Measurements from ENCODE around the gene DUSP16.
"Not testable (repeated sequence)": the region's sequence is repeated elsewhere in the genome, so short reads cannot be mapped to it uniquely, and the experiment has no call there.

The DUSP16 gene

DNA sequence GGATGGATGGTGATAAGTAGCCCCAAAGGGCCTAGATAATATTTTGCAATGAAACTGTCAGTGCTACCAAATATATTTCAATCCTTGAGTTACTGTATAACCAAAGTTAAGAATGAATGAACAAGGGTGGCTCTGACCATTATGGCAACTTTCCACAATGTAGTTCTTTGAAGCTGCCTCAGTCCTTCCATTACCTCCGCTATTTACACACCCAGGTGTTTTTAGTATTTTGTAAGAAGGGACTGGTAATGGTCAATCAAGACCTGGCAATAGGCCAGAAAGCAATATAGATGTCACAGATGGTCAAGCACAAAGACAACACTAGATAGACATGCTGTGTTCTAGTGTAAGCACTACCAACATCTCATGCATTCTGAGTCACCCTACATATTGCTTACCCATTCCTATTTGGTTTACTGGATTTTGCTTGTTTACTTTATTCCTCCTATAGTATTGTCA lies 16.3 kb downstream of the DUSP16 start:
- DNase-seq (ENCODE audit: low spot score), result no peak

DNA sequence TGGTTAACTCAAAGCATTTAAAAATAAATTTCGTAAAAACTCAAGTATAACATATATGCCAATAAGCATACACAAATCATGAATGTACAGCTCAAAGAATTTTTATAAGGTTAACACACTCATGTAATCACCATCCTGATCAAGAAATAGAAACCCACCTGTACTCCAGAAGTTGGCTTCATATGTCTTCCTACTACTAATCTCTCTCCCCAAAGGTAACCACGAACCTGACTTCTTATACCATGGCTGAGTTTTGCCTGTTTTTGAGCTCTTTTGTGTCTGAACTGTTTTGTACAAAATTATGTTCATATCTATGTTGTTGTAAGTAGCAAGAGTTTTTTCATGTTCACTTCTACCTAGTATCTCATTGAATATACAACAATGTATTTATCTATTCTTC lies 18.7 kb downstream of the DUSP16 start:
- no peak for DNase-seq (ENCODE audit: low spot score)

DNA sequence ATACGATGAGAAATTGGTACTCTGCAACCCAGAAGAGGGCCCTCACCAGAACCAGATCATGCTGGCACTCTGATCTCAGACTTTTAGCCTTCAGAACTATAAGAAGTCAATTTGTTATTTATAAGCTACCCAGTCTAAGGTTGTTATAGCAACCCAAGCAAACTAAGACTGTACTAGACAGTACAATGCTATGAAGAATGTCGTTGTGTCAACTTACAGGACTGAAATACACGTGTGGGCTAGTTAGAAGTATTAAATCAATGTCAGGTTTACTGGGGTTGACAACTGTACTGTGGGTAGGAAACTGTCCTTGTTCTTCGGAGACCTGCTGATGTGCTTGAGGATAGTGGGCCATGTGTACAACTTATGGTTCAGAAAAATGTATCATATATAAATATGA lies 19.7 kb downstream of the DUSP16 start:
- no peak for DNase-seq (ENCODE audit: low spot score)

DNA sequence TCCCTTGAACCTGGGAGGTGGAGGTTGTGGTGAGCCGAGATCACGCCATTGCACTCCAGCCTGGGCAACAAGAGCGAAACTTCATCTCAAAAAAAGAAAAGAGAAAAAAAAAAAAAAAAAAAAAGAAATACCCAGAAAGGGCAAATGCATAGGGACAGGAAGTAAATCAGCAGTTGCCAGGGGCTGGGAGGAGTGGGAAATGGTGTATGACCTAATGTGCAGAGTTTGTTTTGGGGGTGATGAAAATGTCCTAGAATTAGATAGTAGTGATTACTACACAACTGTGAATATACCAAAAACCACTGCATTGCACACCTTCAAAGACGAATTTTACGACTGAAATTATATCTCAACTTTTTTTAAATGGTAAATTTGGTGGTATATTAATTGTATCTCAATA lies 20.4 kb downstream of the DUSP16 start:
- DNase-seq (ENCODE audit: low spot score), result no peak

DNA sequence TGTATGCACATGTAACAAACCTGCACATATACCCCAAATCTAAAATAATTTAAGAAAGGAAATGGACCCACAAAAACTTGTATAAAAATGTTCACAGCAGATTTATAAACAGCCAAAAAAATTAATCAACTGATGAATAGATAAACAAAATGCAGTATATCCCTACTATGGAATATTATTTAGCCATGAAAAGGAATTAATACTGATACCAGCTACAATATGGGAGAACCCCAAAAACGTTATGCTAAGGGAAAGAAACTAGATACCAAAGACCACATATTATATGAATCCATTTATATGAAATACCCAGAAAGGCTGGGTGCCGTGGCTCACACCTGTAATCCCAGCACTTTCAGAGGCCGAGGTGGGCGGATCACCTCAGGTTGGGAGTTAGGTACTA lies 20.9 kb downstream of the DUSP16 start:
- no peak for DNase-seq (ENCODE audit: low spot score)

DNA sequence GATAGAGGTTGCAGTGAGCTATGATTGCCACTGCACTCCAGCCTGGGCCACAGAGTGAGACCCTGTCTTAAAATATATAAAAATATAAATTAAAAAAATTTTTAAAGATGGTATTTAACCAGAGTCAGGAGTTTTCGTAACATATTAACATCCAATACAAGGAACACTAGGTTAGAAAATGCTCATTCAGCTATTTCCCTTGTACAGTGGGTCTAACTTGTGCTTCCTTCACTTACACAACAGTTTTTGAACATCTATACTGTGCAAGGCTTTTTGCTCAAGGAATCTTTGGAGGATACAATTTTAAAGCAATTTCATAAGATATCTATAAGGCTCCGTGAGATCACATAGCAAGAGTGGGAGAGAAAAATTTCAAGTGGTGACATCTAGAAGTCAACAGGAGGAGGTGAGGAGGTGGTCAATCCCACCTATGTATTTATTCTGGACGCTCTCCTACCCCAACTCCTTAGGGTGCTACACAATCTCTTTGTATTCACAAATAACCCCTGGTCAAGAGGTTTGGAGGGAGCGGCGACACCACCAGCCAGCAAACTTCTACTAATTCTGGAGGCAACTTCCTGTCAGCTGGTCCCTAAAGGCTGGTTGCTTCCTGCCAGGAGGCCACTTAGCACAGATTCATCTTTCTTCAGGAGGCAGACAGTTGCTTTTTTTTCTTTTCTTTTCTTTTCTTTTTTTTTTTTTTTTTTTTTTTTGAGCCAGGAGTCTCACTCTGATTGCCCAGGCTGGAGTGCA lies 22.2 kb downstream of the DUSP16 start:
- DNase-seq (ENCODE audit: low spot score), result no peak

DNA sequence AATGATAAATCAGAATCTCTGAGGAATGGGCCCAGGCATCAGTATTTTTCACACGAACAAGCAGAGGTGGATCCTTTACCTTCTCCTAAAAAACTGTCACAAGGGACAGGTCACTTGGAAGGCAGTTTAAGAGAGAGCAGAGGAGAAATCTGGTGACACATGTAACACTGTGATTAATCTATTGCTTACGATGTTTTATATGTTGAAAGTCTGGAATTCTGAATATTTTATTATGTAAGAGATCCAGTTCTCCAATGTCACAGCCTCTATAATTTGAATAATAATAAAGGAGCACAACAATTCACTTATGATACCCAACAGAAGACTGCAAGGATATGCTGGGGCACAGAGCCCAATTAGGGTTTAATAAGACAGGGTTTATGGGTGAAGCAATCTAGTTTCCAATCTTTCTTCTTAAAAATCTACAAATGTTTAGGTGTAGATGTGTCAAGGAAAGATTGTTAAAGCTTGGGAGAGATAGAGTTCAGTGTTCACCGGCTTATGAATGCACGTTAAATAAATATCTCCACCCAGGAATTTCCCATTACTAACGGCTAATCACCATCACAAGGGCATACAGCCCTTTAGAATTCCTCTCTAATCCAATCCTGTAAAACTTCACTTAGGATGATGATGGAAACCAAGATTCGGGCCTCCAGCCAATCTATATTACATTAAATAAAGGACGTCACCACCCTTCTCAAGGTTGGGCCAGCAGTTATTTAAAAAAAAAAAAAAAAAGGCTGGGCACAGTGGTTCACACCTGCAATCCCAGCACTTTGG lies 23.4 kb downstream of the DUSP16 start:
- no peak for DNase-seq (ENCODE audit: low spot score)

DNA sequence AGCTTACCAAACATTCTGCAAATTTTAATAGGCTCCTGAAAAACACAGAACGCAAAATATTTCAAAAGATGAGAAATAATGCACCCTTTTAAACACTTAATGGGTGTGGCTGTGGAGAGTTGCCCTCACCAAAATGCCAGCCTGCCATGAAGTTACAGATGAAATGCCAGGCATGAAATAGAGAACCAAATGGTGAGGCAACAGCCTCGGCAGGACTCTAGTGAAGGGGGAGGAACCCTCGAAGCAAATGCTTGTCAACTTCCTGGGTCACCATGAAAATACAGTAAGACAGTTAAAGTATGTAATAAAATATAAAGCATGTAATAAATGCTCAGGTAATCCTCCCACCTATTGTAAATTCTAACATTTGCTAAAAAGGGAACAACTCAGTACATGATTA lies 24.1 kb downstream of the DUSP16 start:
- no peak for DNase-seq (ENCODE audit: low spot score)

DNA sequence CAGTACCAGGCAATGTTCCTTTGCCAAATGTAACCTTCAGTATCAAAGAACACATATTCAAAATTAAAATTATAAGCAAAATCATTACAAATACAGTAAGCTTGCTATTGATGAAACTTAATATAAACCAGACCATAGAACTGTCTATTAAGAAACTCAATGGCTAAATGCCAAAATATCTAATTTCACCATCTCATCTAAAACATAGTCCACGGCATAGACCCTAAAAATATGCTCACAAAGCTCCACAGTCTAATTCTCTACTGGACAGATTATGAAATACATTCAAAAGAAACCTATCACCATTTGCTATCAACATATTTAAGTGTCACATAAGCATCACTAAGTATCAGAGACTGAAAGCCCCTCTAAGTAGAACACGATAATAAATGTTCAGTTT lies 25.2 kb downstream of the DUSP16 start:
- no peak for DNase-seq (ENCODE audit: low spot score)

DNA sequence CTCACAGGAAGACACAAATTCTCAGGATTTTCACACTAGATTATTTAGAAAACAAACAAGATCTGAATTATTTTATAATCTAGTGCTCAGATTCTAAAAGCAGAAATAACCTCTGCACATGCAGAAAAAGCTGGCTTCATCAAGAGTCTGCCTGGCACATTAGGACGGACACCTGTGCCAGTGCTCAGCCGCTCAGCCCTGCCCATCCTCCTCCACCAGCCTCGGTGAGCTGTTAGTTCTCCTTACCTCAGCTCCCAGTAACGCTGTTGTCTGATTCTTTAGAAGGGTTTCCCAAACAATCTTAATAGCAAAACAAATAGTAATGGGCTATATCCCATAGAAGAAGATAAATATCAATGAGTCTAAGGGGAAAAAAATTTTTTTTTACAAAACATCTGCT lies 27.7 kb downstream of the DUSP16 start:
- DNase-seq (ENCODE audit: low spot score), result no peak

DNA sequence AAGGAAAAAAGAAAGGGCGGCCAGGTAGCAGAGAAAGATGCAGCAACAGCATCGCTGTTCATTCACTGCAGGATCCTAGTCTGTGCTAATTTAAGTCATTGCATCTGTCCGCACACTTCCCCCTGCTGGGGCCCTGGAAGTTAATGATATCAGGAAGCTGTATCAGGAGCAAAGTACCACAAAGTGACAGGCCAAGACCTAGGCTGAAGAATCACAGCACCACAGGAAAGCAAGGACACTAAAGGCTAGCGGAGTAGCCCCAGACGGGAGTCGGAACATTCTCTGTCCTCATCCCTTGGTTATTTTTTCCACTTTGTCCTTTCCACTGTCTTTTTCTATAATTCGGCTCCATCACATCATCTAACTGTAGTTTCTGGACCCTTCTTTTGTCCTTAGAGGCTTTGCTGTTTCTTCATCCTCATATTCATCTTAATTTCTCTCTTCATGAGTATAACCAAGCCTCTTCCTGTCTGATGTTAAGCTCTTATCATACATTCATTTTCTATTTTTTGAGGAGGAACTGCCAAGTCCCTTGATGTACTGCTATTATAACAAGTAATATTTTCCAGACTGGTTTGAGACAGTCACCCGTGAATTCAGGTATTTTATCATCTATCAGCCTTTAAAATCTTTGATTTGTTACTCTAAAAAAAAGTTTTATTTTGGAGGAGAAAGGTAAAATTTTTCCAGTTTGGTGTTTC lies 28.3 kb downstream of the DUSP16 start:
- DNase-seq (ENCODE audit: low spot score), result no peak

DNA sequence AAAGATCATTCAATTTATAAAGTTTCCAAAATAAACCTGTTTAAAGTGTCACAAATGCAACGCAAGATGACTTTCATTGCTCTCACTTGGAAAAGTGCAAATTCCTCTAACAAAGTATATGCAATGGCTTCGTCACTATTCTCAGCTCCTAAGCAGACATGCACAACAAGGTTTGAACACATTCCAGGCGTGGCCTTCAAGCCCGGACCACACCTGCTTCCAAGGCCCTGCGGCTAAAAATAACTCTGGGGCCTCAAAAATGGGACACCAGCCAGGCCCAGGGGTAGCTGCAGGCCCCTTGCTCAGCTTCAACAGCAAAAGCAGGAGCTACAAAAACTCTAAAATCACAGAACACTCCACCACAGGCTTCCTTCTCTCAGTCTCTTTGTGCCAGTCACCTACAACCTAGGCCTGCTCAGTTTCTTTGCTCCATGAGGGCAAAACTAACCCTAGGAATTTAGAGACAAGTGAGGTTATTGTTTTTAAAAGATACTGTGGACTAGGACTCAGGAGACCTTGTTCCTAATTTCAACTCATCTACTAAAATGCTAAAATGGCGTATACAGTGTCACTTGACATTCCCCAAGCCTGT lies 29.3 kb downstream of the DUSP16 start:
- DNase-seq (ENCODE audit: low spot score), result no peak

DNA sequence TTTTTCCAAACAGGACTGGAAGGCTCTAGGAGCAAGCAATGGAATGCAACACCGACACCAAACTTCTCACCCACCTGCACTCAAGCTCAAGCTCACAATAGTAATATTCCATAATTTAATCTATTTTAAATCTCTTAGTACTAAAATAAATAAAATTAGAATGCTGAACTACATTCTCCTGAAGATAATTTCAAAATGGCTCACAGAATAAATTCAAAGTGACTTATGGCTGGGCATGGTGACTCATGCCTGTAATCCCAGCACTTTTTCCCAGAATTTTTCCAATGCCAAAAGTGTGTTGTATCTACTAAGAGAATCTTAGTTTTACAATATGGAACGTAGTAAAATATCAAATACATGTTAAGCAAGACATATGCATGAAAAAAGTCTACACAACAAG lies 31.5 kb downstream of the DUSP16 start:
- no peak for DNase-seq (ENCODE audit: low spot score)

DNA sequence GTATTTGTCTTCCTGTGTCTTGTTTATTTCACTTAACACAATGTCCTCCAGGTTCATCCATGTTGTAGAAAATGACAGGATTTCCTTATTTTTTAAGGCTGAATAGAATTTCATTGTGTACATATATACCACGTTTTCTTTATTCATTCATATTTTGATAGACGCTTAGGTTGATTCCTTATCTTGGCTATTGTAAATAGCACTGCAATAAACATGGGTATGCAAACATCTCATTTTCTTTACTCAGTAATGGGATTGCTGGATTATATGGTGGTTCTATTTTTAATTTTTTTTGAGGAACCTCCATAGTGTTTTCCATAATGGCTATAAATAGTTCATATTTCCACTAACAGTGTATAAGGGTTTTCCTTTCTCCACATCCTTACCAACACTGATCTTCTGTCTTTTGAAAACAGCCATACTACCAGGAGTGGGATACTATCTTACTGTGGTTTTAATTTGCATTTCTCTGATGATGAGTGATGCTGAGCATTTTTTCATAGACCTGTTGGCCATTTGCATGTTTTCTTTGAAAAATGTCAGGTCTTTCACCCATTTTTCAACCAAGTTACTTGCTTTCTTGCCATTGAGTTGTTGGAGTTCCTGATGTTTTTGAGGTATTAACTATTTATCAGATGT lies 32.8 kb downstream of the DUSP16 start:
- no peak for DNase-seq (ENCODE audit: low spot score)

DNA sequence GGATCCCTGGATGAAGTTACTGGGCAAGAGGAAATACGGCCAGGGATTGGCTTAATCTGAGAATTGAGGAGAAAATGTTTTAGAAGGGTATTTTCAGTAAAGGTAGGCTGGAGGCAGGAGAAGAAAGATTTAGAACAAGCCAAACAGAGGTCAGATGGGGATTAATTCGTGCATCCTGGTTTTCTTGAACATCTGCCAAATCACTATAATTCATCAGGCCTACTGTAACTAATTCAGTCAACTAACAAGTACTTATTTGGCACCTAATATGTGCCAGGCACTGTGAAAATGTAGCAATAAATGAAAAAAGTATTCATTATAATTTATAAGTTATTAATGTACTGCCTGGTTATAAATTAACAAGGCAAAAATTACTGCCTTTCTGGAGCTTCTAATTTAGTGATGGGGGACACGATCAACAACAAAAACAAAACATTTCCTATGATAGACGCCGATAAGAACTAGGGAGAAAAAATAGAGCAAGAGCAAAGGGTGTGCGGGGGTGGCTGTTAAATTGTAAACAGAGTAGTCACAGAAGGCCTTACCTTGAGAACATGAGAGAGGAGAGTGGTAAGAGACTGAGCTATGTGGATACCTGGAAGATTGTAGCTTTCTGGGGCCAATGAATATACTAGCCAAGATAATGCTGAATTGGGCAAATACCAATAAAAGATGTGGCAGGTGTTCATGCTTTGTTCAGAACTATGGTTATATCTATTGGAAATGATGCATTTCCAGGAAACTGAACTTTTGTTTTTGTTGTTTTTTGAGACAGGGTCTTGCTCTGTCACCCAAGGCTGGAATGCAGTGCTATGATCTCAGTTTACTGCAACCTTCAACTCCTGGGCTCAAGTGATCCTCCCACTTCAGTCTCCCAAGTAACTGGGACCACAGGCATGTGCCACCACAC lies 34.0 kb downstream of the DUSP16 start:
- no peak for DNase-seq (ENCODE audit: low spot score)

DNA sequence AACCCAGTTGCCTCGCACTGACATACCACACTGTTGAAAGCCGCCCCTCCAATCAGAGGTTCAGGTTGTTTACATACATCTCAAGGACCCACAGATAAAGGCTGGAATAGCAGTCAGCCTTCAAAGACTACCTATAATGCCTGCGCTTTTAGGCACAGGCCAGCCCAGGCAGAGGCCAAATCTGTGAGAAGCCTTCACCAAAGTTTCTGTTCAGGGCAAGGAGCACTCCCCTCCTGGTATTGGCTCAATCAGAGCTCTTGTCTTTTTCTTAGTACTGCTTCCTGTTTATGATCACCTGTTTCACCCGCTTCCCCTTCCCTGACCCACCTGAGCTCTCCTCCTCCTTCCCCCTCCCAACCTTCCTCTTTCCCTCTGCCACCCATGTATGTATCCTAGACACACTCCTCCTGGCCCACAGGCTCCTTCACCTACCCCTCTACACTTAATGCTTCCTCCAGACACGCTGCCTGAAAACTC lies 34.8 kb downstream of the DUSP16 start:
- DNase-seq (ENCODE audit: low spot score), result no peak

DNA sequence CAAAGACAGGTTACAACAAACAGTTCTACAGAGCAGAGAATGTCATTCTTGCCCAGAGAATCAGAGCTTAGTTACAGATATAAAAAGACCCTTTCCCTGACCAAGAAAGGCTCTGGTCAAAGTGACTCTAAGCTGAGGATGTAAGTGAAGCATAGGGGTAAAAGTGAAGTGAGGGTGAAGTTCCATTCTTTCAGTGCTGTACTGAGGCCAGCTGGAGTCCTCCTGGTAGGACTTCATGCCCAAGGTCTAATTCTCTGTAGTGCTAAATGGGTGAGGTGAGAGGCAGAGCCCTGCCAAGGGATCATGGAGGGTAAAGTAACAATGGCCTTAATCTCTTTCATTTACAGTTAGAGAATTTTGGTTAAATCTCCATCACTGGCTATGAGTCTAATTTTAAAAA lies 38.5 kb downstream of the DUSP16 start:
- DNase-seq (ENCODE audit: low spot score), result no peak

DNA sequence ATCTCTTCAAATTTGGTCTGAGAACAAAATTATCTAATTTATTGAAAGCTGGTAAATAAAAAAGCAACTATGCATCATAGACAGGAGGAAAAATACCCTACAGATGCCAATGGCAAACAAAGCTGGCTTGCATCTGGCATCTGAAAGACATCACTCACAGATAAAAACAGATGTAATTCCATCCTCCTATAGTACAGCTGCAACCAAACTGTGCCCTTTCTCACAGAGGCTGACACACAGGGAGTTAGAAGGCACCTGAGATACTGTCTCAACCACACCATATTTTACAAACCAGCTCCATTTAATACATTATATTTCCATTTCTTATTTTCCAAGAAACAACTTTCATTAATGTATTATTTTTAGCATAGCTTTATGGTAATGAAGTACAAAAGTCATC lies 39.4 kb downstream of the DUSP16 start:
- no peak for DNase-seq (ENCODE audit: low spot score)

DNA sequence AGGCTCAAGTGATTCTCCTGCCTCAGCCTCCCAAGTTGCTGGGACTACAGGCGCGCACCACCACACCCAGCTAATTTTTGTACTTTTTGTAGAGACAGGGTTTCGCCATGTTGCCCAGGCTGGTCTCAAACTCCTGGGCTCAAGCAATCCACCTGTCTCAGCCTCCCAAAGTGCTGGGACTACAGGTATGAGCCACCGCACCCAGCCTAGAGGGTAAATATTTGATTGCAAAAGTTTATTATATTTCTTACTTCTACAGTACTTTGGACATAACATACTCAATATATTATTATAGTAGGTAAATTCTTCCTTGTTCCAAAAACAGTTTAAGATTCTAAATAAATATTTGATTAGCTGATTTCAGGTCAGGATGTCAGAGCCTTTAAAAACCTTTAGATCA lies 40.0 kb downstream of the DUSP16 start:
- not testable (repeated sequence) for DNase-seq (ENCODE audit: low spot score)

DNA sequence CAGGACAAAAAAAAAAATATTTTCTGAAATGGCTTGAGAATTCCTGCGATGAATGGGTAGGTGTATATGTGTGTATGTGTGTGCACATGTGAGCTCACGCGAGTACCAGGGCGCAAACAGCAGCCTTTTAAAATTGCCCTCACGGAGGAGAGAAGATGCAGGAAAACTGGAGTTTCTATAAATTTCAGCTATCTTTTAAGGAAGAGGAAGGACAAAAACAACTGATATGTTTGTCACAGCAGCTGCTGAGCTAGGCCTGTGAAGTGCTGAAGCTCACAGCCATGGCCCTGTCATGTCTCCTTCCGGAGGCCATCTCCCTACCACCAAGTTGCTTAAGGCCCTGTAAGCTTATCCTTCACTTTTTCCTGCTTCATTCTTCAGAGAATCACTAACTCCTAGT lies 40.8 kb downstream of the DUSP16 start:
- peak; percentile 66 for DNase-seq (ENCODE audit: low spot score)

DNA sequence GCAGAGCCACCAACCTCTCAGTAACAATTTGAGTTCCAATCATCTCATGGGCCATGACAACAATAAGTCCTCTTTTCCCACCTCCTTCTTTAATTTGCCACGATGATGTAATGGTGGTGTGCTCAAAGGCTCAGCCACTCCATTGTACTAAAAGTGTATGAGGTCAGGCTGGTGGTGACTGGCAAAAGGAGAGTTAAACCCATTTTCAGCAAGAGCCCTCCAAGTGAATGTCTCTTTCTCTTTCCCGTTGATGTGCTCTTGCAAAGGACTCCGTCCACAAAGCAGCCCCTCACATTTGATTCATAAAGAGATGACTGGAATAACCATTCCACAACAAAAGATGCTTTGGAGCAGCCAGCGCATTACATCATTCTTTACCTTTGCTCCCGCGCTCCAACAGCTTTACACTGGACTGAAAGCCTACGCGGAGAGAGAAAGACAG lies 41.6 kb downstream of the DUSP16 start:
- DNase-seq (ENCODE audit: low spot score), result peak; percentile 87
